AG20443 (cell line): Measurements from ENCODE around the gene DHRS4L2.

ENCODE experiments used
- DNase-seq: peaks from one replicate; pipeline ENCODE4 v3.0.0; 2012; ENCODE audit warnings: low spot score, mixed read lengths

DHRS4L2 gene

GRCh38 chr14:24053548-24054323 is 65.0 kb downstream of the DHRS4L2 start:
- no peak for DNase-seq

- DNase-seq, result no peak
Measured at GRCh38 chr14:24054324-24054641, 65.6 kb downstream of the DHRS4L2 start.

GRCh38 chr14:24054646-24055045 is 65.9 kb downstream of the DHRS4L2 start:
- no peak for DNase-seq
